LHCN-M2 (cell line): Measurements from ENCODE around the gene BCAP29. TPM values are rescaled to one million over a fixed set of nuclear protein-coding genes. Genes with fewer than 3 reads are reported as not detected.

Experiments
- DNase-seq: peaks from one replicate; pipeline ENCODE4 v3.0.0-alpha.2; 2012; ENCODE audit warnings: low read depth
- total RNA-seq: library from RNA; depleted of rRNA; stranded (reverse); fragments of >200 nt; gene quantifications from 2 replicates; pipeline ENCODE4 v1.2.3, GENCODE V29; 2014; rRNA removed

Gene BCAP29
- total RNA-seq, 1 experiment from 2014 or later, result 214 TPM

DNA sequence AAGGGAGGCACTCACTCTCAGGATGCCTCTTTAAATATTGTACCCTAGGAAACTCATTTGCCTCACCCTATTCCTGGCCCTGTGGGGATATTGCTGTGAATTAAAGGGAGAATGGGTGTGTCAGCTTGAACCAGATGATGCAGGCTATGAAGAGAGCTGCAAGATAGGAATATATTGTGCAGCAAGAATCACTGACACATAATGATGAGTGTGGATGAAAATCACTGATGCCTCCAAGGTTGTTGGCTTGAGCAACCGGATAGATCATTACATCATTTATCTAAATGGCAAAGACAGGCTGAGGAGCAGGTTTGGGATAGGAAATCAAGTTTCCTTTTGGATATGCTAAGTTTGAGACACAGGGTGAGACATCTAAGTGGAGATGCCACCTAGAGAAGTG is 86.7 kb downstream of the BCAP29 start:
- no peak for DNase-seq

DNA sequence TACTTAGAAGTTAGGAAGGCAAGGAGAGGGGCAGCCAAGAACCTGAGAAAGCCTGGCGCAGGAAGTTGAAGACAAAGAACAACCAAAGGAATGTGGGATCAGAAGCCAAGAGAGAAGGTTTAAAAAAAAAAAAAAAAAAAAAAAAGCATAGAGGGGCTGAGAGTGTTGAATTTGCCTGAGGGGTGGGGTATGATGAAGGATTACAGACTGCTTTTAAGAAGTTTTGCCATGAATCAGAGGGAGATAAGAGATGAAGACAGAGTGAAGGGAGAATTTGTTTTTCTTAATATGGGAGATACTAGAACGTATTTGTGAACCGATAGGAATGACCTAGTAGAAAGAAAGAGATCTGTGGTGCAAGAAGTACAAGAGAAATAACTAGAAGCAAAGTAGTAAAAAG is 87.3 kb downstream of the BCAP29 start:
- no peak for DNase-seq

DNA sequence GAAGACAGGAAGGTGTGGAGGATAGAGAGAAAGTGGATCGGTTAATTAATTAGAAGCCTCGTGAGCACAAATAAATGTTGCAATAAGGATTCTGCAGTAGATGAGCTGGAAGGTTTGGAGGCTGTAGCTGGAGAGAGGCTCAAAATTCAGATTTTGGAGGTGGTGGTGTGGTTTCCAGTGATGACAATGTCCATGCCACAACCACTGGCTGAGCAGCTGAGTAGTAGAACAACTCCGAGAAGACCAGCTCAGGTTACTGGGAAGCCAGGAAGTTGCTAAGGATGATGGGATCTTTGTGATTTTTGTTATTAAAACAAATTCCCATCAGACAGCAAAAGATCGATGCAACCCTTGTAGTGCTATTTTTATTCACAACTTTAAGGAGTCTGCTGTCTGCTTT is 88.2 kb downstream of the BCAP29 start:
- peak; percentile 60 for DNase-seq

Other genes with a start within 250 kb of the BCAP29 start
- not detected in 2 replicates for gene GPR22, start 110.2 kb upstream of the BCAP29 start, total RNA-seq
- gene COG5, start 16.3 kb upstream of the BCAP29 start, total RNA-seq, result 31.1 and 41.0 TPM in 2 replicates
- 13.9 and 17.8 TPM in 2 replicates for gene DUS4L, start 16.3 kb upstream of the BCAP29 start, total RNA-seq
- gene SLC26A4, start 80.6 kb downstream of the BCAP29 start, total RNA-seq, result 34.8 and 59.2 TPM in 2 replicates
- gene CBLL1, start 163.9 kb downstream of the BCAP29 start, total RNA-seq, result 37.6 and 42.8 TPM in 2 replicates
- gene SLC26A3, start 223.0 kb downstream of the BCAP29 start, total RNA-seq, result not detected in 2 replicates